GM11168 (cell line): ENCODE results near the gene TCF15.
"Not testable (repeated sequence)": the region's sequence is repeated elsewhere in the genome, so short reads cannot be mapped to it uniquely, and the experiment has no call there.

Experiments
- in situ Hi-C: fragments of 300-500 bp; cut with MboI; formaldehyde crosslinking; loops from one replicate; pipeline ENCODE4 v1.12.0; 2022; ENCODE audit warnings: low sequenced_read_pairs; ENCODE audit not compliant: unreplicated experiment

The TCF15 gene

GRCh38 chr20:642398-643174 is 32.5 kb upstream of the TCF15 start:
- in situ Hi-C loops: no loop called here

- in situ Hi-C loops: not testable (repeated sequence)
These were observed 31.9 kb upstream of the TCF15 start for GRCh38 chr20:642013-642397.

GRCh38 chr20:641516-641875 is 31.4 kb upstream of the TCF15 start:
- in situ Hi-C loops: no loop called here

- in situ Hi-C loops: no loop called here
These were observed 30.8 kb upstream of the TCF15 start for GRCh38 chr20:640674-641515.

- in situ Hi-C loops: no loop called here
These were observed 28.5 kb upstream of the TCF15 start for GRCh38 chr20:638579-638978.

GRCh38 chr20:637559-637958 is 27.4 kb upstream of the TCF15 start:
- in situ Hi-C loops: no loop called here

- in situ Hi-C loops: no loop called here
These were observed 25.8 kb upstream of the TCF15 start for GRCh38 chr20:635893-636338.

GRCh38 chr20:635028-635892 is 25.2 kb upstream of the TCF15 start:
- in situ Hi-C loops: no loop called here

GRCh38 chr20:634148-634925 is 24.2 kb upstream of the TCF15 start:
- in situ Hi-C loops: no loop called here

- in situ Hi-C loops: no loop called here
These were observed 21.0 kb upstream of the TCF15 start for GRCh38 chr20:631101-631500.

- in situ Hi-C loops: no loop called here
These were observed 16.5 kb upstream of the TCF15 start for GRCh38 chr20:626579-626978.

GRCh38 chr20:625360-625932 is 15.3 kb upstream of the TCF15 start:
- in situ Hi-C loops: no loop called here

- in situ Hi-C loops: no loop called here
These were observed 13.6 kb upstream of the TCF15 start for GRCh38 chr20:623704-624103.

GRCh38 chr20:623021-623420 is 12.9 kb upstream of the TCF15 start:
- in situ Hi-C loops: no loop called here

- in situ Hi-C loops: no loop called here
These were observed 12.1 kb upstream of the TCF15 start for GRCh38 chr20:622161-622560.

- in situ Hi-C loops: no loop called here
These were observed 11.1 kb upstream of the TCF15 start for GRCh38 chr20:621125-621756.

GRCh38 chr20:620246-620645 is 10.1 kb upstream of the TCF15 start:
- in situ Hi-C loops: no loop called here

GRCh38 chr20:618980-619379 is 8.9 kb upstream of the TCF15 start:
- in situ Hi-C loops: no loop called here
